ENCODE results near the gene EML1.

EML1 gene

GRCh38 chr14:99904506-99904905 lies 111.3 kb downstream of the EML1 start:
- no peak for DNase-seq (ENCODE audit: low read depth)

- no peak for DNase-seq (ENCODE audit: low read depth)
Measured at GRCh38 chr14:99905121-99905520, 111.9 kb downstream of the EML1 start.

- no peak for DNase-seq (ENCODE audit: low read depth)
Measured at GRCh38 chr14:99907761-99908652, 114.8 kb downstream of the EML1 start.

GRCh38 chr14:99908653-99909250 lies 115.5 kb downstream of the EML1 start:
- DNase-seq (ENCODE audit: low read depth): no peak

- DNase-seq (ENCODE audit: low read depth): peak; percentile 10
Measured at GRCh38 chr14:99909513-99910064, 116.4 kb downstream of the EML1 start.

GRCh38 chr14:99910337-99911309 lies 117.4 kb downstream of the EML1 start:
- DNase-seq (ENCODE audit: low read depth): peak; percentile 93

GRCh38 chr14:99915305-99916090 lies 122.3 kb downstream of the EML1 start:
- DNase-seq (ENCODE audit: low read depth): no peak

- no peak for DNase-seq (ENCODE audit: low read depth)
Measured at GRCh38 chr14:99916091-99916383, 122.8 kb downstream of the EML1 start.

GRCh38 chr14:99918781-99919180 lies 125.6 kb downstream of the EML1 start:
- no peak for DNase-seq (ENCODE audit: low read depth)

GRCh38 chr14:99921425-99921824 lies 128.2 kb downstream of the EML1 start:
- no peak for DNase-seq (ENCODE audit: low read depth)

- no peak for DNase-seq (ENCODE audit: low read depth)
Measured at GRCh38 chr14:99924379-99924778, 131.2 kb downstream of the EML1 start.

- DNase-seq (ENCODE audit: low read depth): no peak
Measured at GRCh38 chr14:99925471-99925870, 132.3 kb downstream of the EML1 start.

GRCh38 chr14:99928963-99929362 lies 135.8 kb downstream of the EML1 start:
- DNase-seq (ENCODE audit: low read depth): no peak

GRCh38 chr14:99929601-99930000 lies 136.4 kb downstream of the EML1 start:
- DNase-seq (ENCODE audit: low read depth): no peak

GRCh38 chr14:99930420-99931274 lies 137.4 kb downstream of the EML1 start:
- peak; percentile 8 for DNase-seq (ENCODE audit: low read depth)

- no peak for DNase-seq (ENCODE audit: low read depth)
Measured at GRCh38 chr14:99931308-99931707, 138.1 kb downstream of the EML1 start.

GRCh38 chr14:99936056-99936455 lies 142.8 kb downstream of the EML1 start:
- DNase-seq (ENCODE audit: low read depth): peak; percentile 48

GRCh38 chr14:99936738-99937474 lies 143.7 kb downstream of the EML1 start:
- no peak for DNase-seq (ENCODE audit: low read depth)

- DNase-seq (ENCODE audit: low read depth): no peak
Measured at GRCh38 chr14:99937475-99938244, 144.4 kb downstream of the EML1 start.

Measured in EH (cell line).